ENCODE results near the gene STEAP4.

DNA sequence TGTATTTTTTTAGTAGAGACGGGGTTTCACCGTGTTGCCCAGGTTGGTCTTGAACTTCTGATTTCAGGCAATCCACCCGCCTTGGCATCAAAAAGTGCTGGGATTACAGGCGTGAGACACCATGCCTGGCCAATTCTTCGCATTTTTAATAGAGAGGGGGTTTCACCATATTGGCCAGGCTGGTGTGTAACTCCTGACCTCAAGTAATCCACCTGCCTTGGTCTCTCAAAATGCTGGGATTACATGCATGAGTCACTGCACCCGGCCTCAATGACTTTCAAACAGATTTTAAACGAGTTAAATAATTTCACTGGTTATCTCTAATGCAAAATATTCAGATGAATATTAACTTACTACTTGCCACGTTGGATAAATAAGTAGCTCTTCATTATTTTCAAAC lies 37.6 kb upstream of the STEAP4 start:
- TF ChIP-seq POLR2AphosphoS5 (IDR thresholded peaks at IDR 0.05; ENCODE audit: low read depth, low read length) (no peak), MXI1 (IDR thresholded peaks at IDR 0.05; ENCODE audit: low read depth, low read length) (no peak)
- TF ChIP-seq, protein P1, sequence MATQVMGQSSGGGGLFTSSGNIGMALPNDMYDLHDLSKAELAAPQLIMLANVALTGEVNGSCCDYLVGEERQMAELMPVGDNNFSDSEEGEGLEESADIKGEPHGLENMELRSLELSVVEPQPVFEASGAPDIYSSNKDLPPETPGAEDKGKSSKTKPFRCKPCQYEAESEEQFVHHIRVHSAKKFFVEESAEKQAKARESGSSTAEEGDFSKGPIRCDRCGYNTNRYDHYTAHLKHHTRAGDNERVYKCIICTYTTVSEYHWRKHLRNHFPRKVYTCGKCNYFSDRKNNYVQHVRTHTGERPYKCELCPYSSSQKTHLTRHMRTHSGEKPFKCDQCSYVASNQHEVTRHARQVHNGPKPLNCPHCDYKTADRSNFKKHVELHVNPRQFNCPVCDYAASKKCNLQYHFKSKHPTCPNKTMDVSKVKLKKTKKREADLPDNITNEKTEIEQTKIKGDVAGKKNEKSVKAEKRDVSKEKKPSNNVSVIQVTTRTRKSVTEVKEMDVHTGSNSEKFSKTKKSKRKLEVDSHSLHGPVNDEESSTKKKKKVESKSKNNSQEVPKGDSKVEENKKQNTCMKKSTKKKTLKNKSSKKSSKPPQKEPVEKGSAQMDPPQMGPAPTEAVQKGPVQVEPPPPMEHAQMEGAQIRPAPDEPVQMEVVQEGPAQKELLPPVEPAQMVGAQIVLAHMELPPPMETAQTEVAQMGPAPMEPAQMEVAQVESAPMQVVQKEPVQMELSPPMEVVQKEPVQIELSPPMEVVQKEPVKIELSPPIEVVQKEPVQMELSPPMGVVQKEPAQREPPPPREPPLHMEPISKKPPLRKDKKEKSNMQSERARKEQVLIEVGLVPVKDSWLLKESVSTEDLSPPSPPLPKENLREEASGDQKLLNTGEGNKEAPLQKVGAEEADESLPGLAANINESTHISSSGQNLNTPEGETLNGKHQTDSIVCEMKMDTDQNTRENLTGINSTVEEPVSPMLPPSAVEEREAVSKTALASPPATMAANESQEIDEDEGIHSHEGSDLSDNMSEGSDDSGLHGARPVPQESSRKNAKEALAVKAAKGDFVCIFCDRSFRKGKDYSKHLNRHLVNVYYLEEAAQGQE (IDR thresholded peaks at IDR 0.05; ENCODE audit: low read depth, low read length), result no peak
